ENCODE measurements around the gene SCARB1. TPM values are rescaled to one million over a fixed set of nuclear protein-coding genes. Genes with fewer than 3 reads are reported as not detected.
A peak's percentile ranks its signal among the peaks of the same experiment; 100 is the strongest.

Gene SCARB1
- total and polyA plus RNA-seq, 2 of the 13 experiments (the other 11 are each of a cell fraction or from before 2014, with no cell fraction given) = 63.4 to 160 TPM

- TF ChIP-seq SKIL (CRISPR knock-in tag; IDR thresholded peaks at IDR 0.05; ENCODE audit: borderline replicate concordance) (peak; percentile 53; the same call in 1 of the 2 replicates), SNAPC5 (CRISPR knock-in tag; IDR thresholded peaks at IDR 0.05; ENCODE audit: borderline replicate concordance) (peak; percentile 65; the same call in 1 of the 2 replicates), RFX1 (IDR thresholded peaks at IDR 0.05) (no peak), ZBTB3 (CRISPR knock-in tag; IDR thresholded peaks at IDR 0.05; ENCODE audit: borderline replicate concordance, low read depth) (no peak), ZNF501 (CRISPR knock-in tag; IDR thresholded peaks at IDR 0.05) (0 out of 2 replicates have a peak, but pooled peaks have one; percentile 15), SKI (IDR thresholded peaks at IDR 0.05; ENCODE audit: partially characterized antibody) (peak; percentile 64), RORA (CRISPR knock-in tag; IDR thresholded peaks at IDR 0.05) (no peak), NFIB (CRISPR knock-in tag; IDR thresholded peaks at IDR 0.05; ENCODE audit: borderline replicate concordance) (no peak), SRSF9 (IDR thresholded peaks at IDR 0.05; ENCODE audit: borderline replicate concordance, insufficient read depth, low read depth, low read length, poor library complexity, severe bottlenecking) (no peak), ZNF549 (CRISPR knock-in tag; IDR thresholded peaks at IDR 0.05) (no peak), MXD4 (CRISPR knock-in tag; IDR thresholded peaks at IDR 0.05) (peak; percentile 47; the same call in 1 of the 2 replicates), ZNF883 (CRISPR knock-in tag; IDR thresholded peaks at IDR 0.05; ENCODE audit: not compliant biosample characterization) (peak; percentile 24), HNRNPUL1 (IDR thresholded peaks at IDR 0.05; ENCODE audit: low read depth, low read length) (no peak), ZNF484 (CRISPR knock-in tag; IDR thresholded peaks at IDR 0.05; ENCODE audit: borderline replicate concordance, low read depth) (no peak), RNF2 (conservative IDR thresholded peaks at IDR 0.05; ENCODE audit: low read depth) (no peak), PRDM10 (CRISPR knock-in tag; IDR thresholded peaks at IDR 0.05; ENCODE audit: low read depth) (no peak), ZNF292 (CRISPR knock-in tag; IDR thresholded peaks at IDR 0.05; ENCODE audit: borderline replicate concordance, low read depth) (no peak), RARG (CRISPR knock-in tag; IDR thresholded peaks at IDR 0.05; ENCODE audit: low read depth) (no peak), CBX2 (IDR thresholded peaks at IDR 0.05; ENCODE audit: low read depth, low read length) (no peak), CBX2 (CRISPR knock-in tag; IDR thresholded peaks at IDR 0.05; ENCODE audit: low read depth) (no peak), ZNF724P (CRISPR knock-in tag; IDR thresholded peaks at IDR 0.05; ENCODE audit: borderline replicate concordance) (0 out of 2 replicates have a peak, but pooled peaks have one; percentile 2), SNRNP70 (IDR thresholded peaks at IDR 0.05; ENCODE audit: low read depth, low read length) (no peak), ZNF543 (CRISPR knock-in tag; IDR thresholded peaks at IDR 0.05) (no peak), NRL (CRISPR knock-in tag; IDR thresholded peaks at IDR 0.05; ENCODE audit: borderline replicate concordance) (no peak)
Measured at GRCh38 chr12:124863416-124864325, at the start of gene SCARB1 (continued).
